ENCODE measurements around the gene MAP3K9.

Gene MAP3K9

DNA sequence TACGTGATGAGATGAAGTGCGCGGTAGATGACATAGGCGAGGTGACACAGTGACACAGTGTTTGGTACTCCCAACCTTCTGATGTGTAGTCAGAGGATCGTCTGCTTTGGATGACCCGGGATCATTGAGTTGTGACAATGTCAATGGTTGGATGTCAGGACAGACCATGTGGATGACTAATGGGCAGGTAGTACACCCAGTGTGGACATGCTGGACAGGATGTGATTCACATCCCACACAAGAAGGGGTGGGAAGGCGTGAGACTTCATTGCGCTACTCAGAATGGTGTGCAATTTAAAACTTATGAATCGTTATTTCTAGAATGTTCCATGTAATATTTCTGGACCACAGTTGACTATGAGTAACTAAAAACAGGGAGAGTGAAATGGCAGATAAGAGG lies 23.8 kb downstream of the MAP3K9 start:
- no peak for DNase-seq

DNA sequence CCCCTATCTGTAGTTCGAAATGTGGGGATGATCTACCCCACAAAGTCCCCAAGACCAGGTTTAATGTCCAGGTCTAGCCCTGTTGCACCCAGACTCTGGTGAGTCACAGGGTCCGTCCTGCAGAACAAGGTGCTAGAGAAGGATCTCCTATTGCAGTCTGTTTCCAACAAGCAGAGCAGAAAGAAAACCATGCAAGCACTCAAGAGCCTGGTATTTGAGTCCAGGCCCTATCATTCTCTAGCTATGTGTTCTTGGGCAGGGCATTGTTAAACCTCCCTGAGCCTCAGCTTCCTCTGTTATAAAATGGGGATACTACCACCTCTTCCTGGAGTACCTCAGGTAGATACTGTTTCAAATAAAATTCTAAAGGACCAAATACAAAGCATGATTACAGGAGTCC lies 24.4 kb downstream of the MAP3K9 start:
- DNase-seq = no peak

DNA sequence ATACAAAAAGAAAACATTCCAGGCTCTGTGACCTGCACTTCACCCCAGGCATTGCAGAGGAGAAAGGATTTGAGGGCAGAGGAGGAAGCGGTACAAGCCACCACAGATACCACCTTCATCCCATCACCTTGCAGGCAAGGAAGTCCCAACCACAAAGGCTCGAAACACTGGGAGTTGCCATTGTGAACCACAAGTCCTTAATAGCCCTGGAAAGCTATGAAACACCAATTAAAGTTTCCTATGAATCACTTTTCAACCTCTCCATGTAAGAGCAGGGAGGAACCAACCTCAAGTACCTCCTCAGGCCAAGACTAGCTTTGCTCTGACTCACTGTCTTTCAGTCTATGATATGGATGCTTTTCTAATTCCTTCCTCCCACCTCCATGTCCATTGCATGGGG lies 27.0 kb downstream of the MAP3K9 start:
- DNase-seq = peak; percentile 18 to 45

DNA sequence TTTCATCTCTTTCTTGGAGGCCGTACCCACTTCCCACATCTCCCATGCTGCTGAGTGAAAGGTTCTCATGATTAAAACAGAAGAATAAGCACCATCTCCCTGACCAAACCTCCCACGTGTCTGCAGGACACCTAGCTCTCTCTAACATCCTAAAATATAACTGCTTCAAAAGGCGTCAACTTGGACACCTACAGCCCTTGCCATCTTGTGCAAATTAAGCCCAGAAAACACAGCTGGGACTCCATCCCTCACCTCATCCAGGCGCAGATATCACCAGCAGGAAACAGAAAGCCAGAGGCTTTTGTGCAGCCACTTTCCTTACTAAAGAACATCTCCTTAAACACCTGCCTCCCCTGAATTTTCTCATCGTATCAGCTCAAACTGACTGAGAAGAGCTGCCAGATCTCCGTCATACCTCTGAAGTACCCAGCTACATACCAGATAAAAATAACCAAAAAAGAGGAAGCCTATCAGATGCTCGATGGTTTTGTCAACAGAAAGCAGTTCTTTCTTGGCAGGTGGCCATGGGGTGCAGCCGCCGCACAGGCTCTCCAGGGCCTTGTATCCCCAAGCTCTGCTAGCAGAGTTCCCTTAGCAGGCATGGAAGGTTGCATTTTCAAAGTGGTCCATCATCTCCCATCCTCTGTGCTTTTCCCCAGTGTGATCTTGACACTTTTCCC lies 28.8 kb downstream of the MAP3K9 start:
- DNase-seq = no peak

DNA sequence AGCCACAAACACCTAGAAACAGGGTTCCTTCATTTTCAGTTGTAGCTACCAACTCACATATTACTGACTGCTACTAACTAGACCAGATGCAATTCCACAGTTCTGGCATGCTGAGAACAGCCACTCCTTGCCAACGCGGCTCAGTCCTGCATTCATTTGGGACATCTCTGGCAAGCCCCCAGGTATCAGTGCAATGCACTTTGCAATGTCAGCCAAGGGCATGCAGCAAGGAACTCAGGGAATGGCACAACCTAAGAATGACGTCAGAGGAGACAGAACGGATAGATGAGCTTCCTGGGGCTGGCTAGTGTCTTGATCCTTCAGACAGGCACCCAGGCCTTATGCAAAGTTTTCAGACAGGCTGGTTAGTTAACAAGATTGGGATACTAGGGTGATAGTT lies 29.6 kb downstream of the MAP3K9 start:
- no peak for DNase-seq

DNA sequence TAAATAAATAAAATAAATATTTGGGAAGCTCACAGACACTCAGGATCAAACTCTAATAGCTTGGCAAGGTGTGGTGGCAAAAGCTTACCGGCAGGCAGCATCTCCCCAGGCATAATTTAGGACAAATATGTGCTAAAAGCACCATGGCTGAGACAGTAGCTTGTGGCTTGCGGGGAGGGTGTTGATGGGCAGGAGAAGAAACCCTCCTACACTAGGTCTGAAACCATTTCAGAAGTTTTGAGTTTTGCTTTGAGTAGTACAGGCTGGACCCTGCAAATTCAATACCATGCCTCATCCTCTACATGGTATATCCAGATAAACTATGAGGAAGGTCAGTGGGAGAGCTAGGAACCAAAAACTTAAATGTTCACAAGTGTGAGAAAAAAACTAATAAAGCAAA lies 33.1 kb downstream of the MAP3K9 start:
- no peak for DNase-seq

DNA sequence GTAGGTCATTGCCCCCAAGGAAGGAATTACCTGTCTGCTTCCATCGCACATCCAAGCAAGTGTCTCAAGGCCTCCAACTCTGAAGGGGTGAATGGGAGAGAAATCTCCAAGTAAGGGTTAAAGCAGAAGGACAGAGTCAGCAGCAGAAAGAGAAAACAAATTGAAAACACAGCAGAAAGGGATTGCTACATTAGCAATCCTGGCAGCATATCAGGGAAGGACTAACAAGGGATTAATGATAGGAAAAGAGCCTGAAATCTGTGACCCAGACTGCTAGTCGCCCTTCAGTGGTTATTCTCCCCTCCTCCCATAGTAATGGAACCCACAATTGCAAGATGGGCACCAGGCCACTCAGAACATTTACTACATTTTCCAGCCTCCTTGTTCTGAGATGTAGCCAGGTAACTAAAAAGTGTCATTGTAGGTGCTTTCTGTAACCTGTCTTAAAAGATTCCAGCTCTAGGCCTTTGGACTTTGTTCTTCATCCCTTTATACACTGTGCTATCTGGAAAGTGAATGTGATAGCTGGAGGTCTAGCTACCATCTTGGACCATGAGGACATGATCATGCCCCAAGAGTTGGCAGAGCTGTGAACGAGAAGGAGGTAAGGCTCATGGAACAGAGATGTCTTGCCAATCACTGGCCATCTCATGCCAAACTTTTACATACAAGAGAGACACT lies 36.0 kb downstream of the MAP3K9 start:
- DNase-seq = no peak

DNA sequence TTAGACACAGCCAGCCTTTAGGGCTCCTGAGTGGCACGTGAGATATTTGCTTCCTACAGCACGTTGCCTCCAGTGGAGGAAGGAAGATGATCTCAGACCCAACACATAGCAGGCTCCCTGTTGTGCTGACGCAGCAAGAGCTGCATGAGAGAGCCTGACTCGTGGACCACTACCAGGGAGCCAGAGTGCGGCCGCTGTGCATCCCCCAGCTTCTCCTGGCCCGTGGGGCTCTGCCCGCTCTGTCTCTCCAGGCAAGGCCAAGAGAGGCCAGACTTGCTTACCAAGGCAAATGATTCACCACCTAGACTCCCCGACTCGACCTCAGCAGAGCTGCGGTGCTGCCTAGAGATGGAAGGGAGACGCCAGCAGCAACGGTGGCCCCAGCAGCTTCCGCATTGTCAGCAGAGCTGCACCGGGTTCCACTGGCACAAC lies 37.5 kb downstream of the MAP3K9 start:
- DNase-seq = no peak

DNA sequence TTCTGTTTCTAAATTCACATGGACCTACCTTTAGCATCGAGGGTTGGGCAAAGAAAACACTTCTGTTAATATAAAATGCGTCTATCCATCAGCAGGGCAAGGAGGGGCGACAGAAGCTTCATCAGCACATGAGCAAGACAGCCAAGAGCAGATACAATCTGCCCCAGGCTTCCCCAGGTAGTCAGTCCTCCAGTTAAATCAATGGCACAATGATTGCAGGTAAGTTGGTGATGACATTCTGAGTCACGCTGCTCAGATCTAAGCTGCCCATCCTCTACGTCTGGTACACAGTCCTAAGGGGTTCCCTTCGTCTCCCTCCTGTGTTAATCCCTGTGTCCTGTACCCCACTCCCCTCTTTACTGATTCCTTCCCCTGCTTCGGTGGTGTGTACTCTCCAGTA lies 38.8 kb downstream of the MAP3K9 start:
- DNase-seq = no peak

DNA sequence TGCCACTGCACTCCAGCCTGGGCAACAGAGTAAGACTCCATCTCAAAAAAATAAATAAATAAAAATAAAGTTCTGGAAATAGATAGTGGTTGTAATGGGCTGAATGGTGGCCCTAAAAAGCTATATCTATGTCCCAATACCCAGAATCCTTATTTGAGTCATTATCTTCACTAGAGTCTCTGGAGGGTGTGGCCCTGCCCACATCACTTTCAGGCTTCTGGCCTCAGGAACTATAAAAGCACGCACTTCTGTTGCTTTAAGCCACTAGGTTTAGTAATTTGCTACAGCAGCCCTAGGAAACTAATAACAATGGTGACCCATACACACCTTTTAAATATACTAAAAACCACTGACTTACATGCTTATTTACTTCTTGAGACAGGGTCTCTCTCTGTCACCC lies 49.9 kb downstream of the MAP3K9 start:
- DNase-seq = no peak

DNA sequence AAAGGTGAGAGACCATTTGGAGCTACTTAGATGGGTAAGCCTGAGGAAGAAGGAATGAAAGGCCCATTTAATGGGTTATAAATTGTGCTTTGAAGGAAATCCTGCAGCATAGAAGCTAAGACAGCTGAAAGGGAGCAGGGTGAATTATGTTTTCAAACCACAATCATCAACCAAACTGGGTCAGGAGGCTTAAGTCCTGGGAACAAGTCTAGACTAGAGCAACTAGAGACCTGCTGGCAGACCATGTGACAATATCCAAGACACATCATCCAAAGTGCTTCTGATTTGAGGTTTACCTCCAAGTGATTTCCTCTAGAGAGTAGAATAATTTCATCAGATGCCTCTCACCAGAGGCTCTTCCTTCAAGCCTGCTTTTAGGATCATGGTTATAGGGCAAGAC lies 53.7 kb downstream of the MAP3K9 start:
- DNase-seq = no peak

DNA sequence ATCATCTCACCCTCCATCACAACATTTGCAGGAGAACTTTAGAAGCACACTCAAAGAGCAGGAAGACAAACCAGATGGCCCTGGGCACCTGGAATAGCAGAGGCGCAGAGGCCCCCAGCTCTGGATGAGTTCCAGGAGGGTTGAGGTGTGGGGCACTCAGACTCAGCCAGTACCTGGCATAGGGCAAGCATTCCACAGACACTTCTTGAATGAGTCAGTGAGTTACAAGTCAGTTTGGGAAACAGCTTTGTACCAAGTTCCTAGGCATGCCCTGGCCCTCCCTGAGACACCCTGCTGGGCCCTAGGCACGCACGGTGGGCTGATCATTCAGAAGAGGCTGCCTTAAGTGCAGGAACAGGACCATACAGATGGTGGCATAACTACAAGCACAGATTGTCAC lies 54.3 kb downstream of the MAP3K9 start:
- DNase-seq = no peak

DNA sequence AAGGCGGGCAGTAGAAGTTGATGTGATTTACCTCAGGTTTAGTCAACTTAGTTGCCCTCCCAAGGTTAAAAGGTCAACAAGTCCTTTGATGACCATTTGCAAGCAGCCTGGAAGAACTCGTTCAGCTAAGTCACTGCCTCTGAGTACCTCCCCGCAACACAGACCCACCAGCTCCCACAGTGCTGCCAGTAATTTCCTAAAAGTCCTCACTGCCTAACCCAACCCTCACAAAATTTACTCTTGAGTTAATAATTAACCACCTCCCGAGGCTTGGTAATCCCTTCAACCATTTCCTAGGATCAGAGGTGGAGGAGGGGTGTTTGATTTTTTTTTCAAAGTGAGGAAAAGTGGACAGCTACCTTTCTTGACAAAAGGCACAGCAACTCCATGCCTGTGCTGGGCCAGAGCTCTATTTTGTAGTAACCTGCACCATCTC lies 55.8 kb downstream of the MAP3K9 start:
- DNase-seq = no peak

DNA sequence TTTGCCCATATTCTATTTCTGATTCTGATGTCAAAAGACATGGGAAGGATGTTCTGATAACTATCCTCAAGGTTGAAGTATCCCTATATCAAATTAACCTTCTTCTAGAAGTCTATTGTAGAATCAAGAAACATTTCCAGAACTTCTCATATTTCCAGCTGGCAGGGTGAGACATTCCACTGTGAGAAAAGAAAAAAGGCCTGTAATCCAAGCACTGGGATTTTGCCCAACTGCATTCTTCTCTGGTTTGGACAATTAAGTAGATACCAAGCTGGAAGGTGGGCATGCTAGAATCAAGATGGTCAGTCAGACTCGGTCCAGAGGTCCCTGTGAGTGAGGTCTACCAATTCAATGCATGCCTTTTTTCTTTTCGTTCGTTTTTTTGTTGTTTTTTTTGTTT lies 60.9 kb downstream of the MAP3K9 start:
- DNase-seq = no peak

DNA sequence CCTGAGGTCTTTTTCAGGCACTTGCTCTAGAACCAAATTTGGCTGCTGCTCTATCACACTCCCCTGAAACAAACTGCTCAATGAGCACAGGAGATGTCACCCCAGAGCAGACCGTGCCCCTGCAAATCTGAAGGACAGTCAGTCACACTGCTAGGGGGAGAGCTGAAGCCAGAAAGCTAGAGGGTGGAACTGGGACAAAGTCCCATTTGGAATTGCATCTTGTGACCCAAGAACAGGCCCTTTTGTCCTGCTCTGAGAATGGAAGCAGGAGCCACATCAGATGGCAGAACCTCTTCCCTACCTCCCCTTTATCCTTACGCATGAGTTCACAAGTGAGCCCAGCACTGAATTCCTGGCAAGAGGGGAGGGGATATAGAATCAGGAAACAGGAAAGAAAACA lies 64.7 kb downstream of the MAP3K9 start:
- DNase-seq = no peak

DNA sequence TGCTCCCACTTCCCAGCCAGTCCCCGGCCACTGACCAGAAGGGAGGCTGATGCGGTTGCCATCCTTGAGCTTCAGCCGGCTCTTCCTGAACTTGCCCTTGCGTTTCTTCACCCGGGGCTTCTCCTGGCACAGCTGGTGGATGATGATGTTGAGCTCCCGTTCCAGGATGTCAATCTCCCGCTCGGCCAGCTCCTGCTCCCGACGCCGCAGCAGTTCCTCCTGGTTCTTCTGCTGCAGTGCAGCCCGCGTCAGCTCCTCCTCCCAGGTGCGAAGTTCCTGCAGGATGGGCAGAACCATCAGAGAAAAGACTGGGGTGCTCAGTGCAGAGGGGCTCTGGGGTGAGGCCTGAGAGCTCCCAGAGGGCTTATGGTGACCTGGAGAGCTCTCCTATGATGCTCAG lies 67.0 kb downstream of the MAP3K9 start:
- DNase-seq = no peak

DNA sequence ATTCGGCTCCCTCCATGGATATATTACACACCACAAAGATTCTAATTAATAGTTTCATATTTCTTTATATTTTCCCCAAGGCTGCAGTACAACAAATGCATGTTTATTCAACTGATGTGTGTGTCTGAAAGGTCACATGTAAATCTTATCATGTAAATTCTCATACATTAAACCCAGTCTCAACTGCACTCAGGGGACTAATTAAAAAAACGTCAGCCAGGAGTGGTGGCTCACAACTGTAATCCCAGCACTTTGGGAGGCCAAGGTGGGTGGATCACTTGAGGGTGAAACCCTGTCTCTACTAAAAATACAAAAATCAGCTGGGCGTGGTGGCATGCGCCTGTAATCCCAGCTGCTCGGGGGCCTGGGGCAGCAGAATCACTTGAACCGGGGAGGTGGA lies 67.8 kb downstream of the MAP3K9 start:
- DNase-seq = no peak

DNA sequence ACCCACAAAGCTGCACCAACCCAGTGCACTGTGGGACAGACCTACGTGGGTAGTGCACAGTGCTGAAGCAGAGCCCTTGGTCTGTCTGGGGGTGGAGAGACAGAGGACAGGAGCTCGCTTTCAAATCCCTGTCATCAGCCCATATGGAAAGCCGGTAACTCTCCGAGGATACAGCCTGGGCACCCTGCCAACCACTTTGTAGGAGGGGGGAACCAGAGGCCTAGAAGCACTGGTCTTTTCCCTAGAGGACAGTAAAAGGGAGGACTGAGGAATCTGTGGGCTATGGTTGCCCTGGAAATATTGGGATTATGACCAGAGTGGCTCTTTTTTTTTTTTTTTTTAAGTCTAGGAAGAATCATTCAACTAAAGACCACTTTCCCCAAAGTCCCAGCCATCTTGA lies 74.3 kb downstream of the MAP3K9 start:
- no peak for DNase-seq

DNA sequence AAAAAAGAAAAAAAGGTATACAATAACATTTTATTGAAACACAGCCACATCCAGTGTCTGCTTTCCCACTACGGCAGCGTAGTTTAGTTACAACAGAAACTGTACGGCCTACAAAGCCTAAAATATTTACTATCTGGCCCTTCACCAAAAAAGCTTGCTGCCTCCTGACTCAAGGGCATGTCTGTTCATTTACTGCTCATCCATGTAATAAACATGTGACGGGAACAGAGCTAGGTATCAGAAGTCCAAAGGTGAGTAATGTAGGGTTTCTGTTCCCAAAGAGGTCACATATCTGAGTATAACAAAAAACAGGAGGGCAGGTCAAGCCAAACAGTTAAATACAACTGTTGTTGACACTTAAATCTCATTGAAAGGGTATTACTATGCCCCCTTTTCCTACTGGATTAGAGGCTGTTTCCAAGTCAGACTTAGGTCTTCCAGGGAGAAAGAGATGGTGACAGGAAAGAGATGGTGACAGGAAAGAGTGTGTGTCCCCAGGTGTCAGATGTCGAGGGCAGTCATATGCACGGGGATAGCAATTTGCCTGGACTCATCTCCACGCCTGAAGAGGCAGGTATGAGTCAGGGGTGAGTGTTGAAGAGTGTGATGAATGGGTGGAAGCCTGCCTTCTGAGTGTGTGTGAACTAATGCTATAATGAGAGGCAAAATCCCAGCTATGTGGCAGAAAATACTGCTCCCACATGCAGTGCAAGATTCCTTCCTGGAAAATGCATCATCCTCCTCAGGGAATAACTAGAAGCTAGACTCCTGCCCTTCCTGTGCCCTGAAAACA lies 77.7 kb downstream of the MAP3K9 start:
- no peak for DNase-seq

DNA sequence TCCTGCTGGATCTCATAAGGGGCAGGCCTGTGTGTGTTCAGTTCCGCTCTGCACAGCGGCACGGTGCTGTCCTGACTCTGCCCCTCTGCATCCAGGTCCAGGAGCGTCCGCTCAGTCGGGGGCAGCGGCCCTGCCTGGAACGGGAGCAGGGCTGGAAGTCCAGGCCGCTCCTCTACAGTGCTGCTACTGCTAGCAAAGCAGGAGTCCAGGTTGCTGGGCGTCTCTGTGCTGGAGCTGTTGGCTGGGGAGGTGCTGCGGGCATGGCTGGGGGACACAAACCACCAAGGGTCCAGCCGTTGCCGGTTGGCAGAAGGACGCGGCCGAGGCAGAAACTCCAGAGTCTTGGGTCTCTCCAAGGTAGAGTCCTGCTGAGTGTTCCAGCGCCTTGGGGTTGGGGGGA lies 78.9 kb downstream of the MAP3K9 start:
- DNase-seq = no peak

DNA sequence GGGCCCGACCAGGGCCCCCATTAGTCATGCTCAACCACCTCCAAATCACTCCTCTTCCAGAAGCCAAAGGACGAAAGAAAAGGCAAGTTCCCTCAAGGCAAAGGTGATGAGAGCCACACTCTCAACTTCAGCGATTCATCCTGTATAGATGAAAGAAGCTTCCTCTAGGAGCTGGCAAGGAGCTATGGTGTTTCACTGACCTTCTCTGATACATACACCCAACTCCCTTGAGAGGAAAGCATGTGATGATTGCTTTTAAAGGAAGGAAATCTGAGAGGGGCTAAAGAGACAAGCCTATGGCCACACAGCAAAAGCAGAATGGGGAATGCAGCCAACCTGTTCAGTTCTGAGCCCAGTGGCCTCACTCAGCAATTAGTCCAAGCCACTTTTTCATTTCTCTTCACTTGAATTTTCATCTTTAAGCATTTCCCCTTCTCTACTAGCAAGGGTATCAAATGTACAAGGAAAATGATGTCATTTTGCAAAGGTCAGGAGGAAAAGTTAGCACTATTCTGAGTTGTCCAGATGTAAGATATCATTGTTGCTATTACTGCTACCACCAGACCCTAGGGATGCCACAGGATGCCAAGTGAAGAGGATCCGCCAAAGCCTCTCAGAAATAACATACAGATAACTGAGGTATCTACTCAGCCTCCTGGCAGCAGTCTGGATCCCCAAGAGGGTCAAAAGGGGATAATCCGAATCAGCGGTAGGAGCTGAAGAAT lies 82.5 kb downstream of the MAP3K9 start:
- no peak for DNase-seq

DNA sequence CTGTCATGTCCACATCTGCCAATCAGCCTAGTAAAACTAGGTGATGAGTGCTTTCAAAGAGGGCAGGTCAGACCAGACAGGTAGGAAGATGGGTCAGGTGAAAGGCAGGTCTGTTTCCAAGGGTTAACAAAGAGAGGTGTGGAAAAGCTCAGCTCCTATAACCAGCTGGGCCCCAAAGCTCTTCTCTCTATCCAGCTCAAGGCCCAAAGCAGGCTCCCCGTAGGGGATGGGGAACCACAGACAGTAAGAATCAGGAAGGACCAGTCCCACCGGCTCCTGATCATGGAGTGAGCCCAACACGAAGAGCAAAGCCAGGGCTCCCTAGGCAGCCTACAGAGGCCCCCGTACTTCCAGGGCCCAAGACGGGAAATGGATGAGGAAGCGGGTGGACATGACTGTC lies 84.4 kb downstream of the MAP3K9 start:
- DNase-seq = no peak

DNA sequence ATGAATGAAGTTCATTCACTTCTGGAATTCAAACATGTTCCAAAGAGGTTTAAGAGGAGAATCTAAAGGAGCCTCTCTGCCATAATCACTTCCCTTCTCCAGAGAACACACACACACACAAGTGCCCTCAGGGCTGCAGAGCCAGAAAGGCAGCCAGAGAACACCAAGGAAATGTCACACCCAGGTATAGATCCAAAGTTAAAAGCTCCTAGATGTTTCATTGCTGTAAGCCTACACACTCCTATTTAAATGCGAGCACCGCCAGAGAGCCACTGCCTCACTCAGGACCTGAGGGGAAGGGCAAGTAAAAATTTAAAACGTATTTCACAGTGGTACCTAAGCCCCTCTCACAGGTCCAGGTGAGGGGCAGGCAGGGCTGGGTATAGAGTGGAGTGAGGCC lies 85.2 kb downstream of the MAP3K9 start:
- DNase-seq = no peak

Measured in activated CD4-positive, alpha-beta T cell treated with anti-CD3 and anti-CD28 coated beads, Interleukin-2, amount 50 U/mL, for 48 hours (primary cell).